Measurements from ENCODE around the gene TKFC.
A peak's percentile ranks its signal among the peaks of the same experiment; 100 is the strongest.

The TKFC gene

DNA sequence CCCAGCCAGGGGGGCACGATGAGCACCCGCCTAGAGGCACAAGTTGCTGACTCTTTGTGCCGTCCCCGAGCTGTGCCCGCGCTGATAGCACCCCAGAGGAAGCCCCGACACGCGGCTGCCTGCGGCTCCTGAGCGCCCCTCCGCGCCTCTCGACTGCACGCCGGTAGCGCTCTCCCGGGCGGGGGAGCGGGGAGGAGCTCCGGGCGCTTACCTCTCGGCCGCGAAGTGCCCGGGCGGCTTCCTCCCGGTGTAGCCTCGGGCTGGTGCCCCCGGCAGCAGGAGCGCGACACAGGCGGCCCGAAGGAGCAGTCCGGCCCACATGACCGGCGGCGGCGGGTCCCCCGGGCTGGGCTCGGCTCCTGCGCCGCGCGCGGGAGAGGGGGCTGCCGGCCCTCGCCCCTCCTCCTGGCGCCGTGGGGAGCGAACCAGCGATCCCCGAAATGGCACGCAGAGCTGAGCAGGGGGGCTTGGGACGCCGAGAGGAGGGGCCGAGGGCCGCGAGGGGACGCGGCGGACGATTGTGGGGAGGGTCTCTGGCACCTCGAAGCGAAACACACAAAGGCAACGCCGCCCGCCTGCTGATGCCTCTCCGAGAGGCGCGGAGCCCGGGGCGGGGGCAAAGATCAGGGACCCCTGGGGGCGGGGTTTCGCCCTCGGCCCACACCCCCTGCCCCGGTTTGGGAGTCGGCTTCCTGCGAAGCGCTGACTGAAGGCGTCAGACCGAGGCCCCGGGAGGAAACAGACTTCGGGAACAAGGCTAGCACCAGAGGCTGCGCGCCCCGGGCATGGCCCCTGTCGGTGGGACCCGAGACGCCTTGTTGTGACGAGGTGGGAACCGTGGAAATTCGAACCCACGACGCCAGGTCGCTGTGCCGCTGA, 38.1 kb upstream of the TKFC start, which contains the start of gene VWCE:
TSS of gene VWCE (minus strand) at position 600 of the 879 bp plus-strand sequence. CDS start at position 321, 279 bp downstream.
- Histone ChIP-seq H3K9me3 (ENCODE audit: control insufficient read depth, low read length) (no peaks in the 10 kb centered on the region), H3K18ac (ENCODE audit: low read depth in 1 of 2, low read length in 2 of 2) (peak within 1 kb of the TSS; percentile 72 to 89), H3K4ac (ENCODE audit: low read depth in 1 of 2, low read length in 2 of 2) (peak within 1 kb of the TSS; percentile 19 to 65), H2BK5ac (ENCODE audit: low read depth, low read length, poor library complexity, severe bottlenecking) (no peak within 1 kb of the TSS), H3K9ac (ENCODE audit: low read length) (peak within 1 kb of the TSS; percentile 97), H2AFZ (ENCODE audit: low read depth, low read length) (peak within 1 kb of the TSS; percentile 36), H3K36me3 (ENCODE audit: control insufficient read depth in 1 of 2, insufficient read depth in 2 of 2, low read depth in 1 of 2, low read length in 2 of 2) (peaks cover 23 to 34% of the 10 kb centered on the region in 2 experiments), H3K27ac (ENCODE audit: low read length, poor library complexity, severe bottlenecking) (peak within 1 kb of the TSS; percentile 13), H3K4me2 (ENCODE audit: low read length, poor library complexity, severe bottlenecking) (peak within 1 kb of the TSS; percentile 98), H3K4me3 (ENCODE audit: insufficient read depth in 1 of 2, low read depth in 1 of 2, low read length in 2 of 2) (peak within 1 kb of the TSS; percentile 53 to 87), H3K23ac (ENCODE audit: low read length in 2 of 2) (peak within 1 kb of the TSS in 1 of 2 experiments; percentile 95), H4K91ac (ENCODE audit: low read length) (peak within 1 kb of the TSS; percentile 57), H3K14ac (ENCODE audit: low read length in 2 of 2) (peak within 1 kb of the TSS in 1 of 2 experiments; percentile 26), H2BK12ac (ENCODE audit: low read length in 2 of 2) (peak within 1 kb of the TSS; percentile 21 to 45), H2AK5ac (ENCODE audit: low read length, severe bottlenecking) (no peak within 1 kb of the TSS), H2BK15ac (ENCODE audit: low read depth, poor library complexity, severe bottlenecking) (peak within 1 kb of the TSS; percentile 68), H3K4me1 (ENCODE audit: control insufficient read depth, insufficient read depth, low read depth, low read length) (peaks cover 31% of the 10 kb centered on the region), H3K27me3 (ENCODE audit: control insufficient read depth in 1 of 2, insufficient read depth in 1 of 2, low read length in 2 of 2) (peaks cover 0 to 6% of the 10 kb centered on the region in 2 experiments), H4K8ac (ENCODE audit: low read length) (peak within 1 kb of the TSS; percentile 73), H2BK120ac (ENCODE audit: low read depth, low read length) (peak within 1 kb of the TSS; percentile 12), H3K79me1 (replicated peaks; ENCODE audit: low read length, poor library complexity, severe bottlenecking) (peaks cover 5% of the 10 kb centered on the region)
- peak; percentile 57 for DNase-seq
- WGBS = 2% methylated on average over 92 of the region's 97 CpGs

DNA sequence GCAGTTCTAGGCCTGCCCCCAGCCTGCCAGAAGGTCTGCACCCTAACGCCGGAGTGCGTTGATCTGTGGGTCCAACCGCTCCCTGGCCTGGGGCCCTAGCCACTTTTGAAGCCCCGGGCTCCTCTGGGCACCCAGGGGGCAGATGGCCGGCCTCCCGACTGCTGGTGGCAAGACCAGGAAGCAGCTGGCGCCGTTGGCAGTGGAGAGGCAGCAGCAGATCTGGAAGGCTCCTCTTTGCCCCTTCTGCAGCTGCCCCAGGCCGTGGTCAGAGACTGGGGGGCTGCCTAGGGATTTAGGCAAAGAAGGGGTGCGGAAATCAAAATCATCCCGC, 37.5 kb upstream of the TKFC start:
- Histone ChIP-seq H3K9me3 (ENCODE audit: control insufficient read depth, low read length) (no peaks in the 10 kb centered on the region), H3K14ac (ENCODE audit: low read length in 2 of 2) (no peak overlapping the region), H2BK15ac (ENCODE audit: low read depth, poor library complexity, severe bottlenecking) (no peak overlapping the region), H3K36me3 (ENCODE audit: control insufficient read depth in 1 of 2, insufficient read depth in 2 of 2, low read depth in 1 of 2, low read length in 2 of 2) (peaks cover 28 to 36% of the 10 kb centered on the region in 2 experiments), H4K8ac (ENCODE audit: low read length) (peak overlapping the region; percentile 10), H2BK5ac (ENCODE audit: low read depth, low read length, poor library complexity, severe bottlenecking) (no peak overlapping the region), H3K23ac (ENCODE audit: low read length in 2 of 2) (no peak overlapping the region), H3K4me2 (ENCODE audit: low read length, poor library complexity, severe bottlenecking) (peak overlapping the region; percentile 98), H3K79me1 (replicated peaks; ENCODE audit: low read length, poor library complexity, severe bottlenecking) (peaks cover 5% of the 10 kb centered on the region), H2AK5ac (ENCODE audit: low read length, severe bottlenecking) (no peak overlapping the region), H3K27ac (ENCODE audit: low read length, poor library complexity, severe bottlenecking) (peak overlapping the region; percentile 13), H2BK12ac (ENCODE audit: low read length in 2 of 2) (peak overlapping the region; percentile 21), H3K4me3 (ENCODE audit: insufficient read depth in 1 of 2, low read depth in 1 of 2, low read length in 2 of 2) (peak overlapping the region; percentile 53 to 87), H3K4me1 (ENCODE audit: control insufficient read depth, insufficient read depth, low read depth, low read length) (peaks cover 31% of the 10 kb centered on the region), H4K91ac (ENCODE audit: low read length) (no peak overlapping the region), H3K27me3 (ENCODE audit: control insufficient read depth in 1 of 2, insufficient read depth in 1 of 2, low read length in 2 of 2) (peaks cover 0 to 6% of the 10 kb centered on the region in 2 experiments), H3K18ac (ENCODE audit: low read depth in 1 of 2, low read length in 2 of 2) (peak overlapping the region; percentile 72 to 89), H2AFZ (ENCODE audit: low read depth, low read length) (no peak overlapping the region), H3K4ac (ENCODE audit: low read depth in 1 of 2, low read length in 2 of 2) (peak overlapping the region in 1 of 2 experiments; percentile 19), H2BK120ac (ENCODE audit: low read depth, low read length) (peak overlapping the region; percentile 12), H3K9ac (ENCODE audit: low read length) (peak overlapping the region; percentile 97)
- 63% methylated on average over 12 of the region's 12 CpGs for WGBS
- DNase-seq = no peak

DNA sequence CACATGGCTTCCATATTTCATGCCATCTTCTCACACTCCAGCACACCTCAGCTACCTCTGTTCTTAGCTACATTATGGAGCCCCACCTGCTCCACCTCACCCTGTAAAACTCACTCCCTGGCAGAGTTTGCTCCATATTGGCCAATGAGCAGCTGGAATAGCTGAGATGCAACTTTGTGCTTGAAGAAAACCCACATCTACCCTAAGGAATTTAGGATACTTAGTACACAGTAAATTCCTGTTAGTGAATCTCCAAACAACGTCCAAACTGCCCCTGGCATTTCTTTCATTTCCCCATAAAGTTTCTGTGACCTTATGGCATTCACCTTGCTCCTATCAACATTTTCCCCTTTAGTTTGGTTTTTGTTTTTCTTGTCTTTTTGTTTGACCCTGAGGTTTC, 35.7 kb upstream of the TKFC start:
- Histone ChIP-seq H2BK5ac (ENCODE audit: low read depth, low read length, poor library complexity, severe bottlenecking) (no peak overlapping the region), H2AFZ (ENCODE audit: low read depth, low read length) (no peak overlapping the region), H3K4ac (ENCODE audit: low read depth in 1 of 2, low read length in 2 of 2) (peak overlapping the region in 1 of 2 experiments; percentile 59), H3K27ac (ENCODE audit: low read length, poor library complexity, severe bottlenecking) (peak overlapping the region; percentile 83), H3K4me2 (ENCODE audit: low read length, poor library complexity, severe bottlenecking) (no peak overlapping the region), H2BK120ac (ENCODE audit: low read depth, low read length) (no peak overlapping the region), H3K23ac (ENCODE audit: low read length in 2 of 2) (no peak overlapping the region), H3K9ac (ENCODE audit: low read length) (peak overlapping the region; percentile 80), H3K4me3 (ENCODE audit: insufficient read depth in 1 of 2, low read depth in 1 of 2, low read length in 2 of 2) (peak overlapping the region in 1 of 2 experiments; percentile 48), H3K4me1 (ENCODE audit: control insufficient read depth, insufficient read depth, low read depth, low read length) (peaks cover 31% of the 10 kb centered on the region), H4K8ac (ENCODE audit: low read length) (no peak overlapping the region), H2BK12ac (ENCODE audit: low read length in 2 of 2) (peak overlapping the region in 1 of 2 experiments; percentile 81), H2BK15ac (ENCODE audit: low read depth, poor library complexity, severe bottlenecking) (no peak overlapping the region), H3K9me3 (ENCODE audit: control insufficient read depth, low read length) (no peaks in the 10 kb centered on the region), H2AK5ac (ENCODE audit: low read length, severe bottlenecking) (peak overlapping the region; percentile 67), H4K91ac (ENCODE audit: low read length) (peak overlapping the region; percentile 40), H3K79me1 (replicated peaks; ENCODE audit: low read length, poor library complexity, severe bottlenecking) (peaks cover 7% of the 10 kb centered on the region), H3K36me3 (ENCODE audit: control insufficient read depth in 1 of 2, insufficient read depth in 2 of 2, low read depth in 1 of 2, low read length in 2 of 2) (peaks cover 38 to 41% of the 10 kb centered on the region in 2 experiments), H3K18ac (ENCODE audit: low read depth in 1 of 2, low read length in 2 of 2) (no peak overlapping the region), H3K27me3 (ENCODE audit: control insufficient read depth in 1 of 2, insufficient read depth in 1 of 2, low read length in 2 of 2) (peaks cover 0 to 6% of the 10 kb centered on the region in 2 experiments), H3K14ac (ENCODE audit: low read length in 2 of 2) (no peak overlapping the region)
- 78% methylated on average over 1 of the region's 1 CpG for WGBS
- peak; percentile 9 for DNase-seq

DNA sequence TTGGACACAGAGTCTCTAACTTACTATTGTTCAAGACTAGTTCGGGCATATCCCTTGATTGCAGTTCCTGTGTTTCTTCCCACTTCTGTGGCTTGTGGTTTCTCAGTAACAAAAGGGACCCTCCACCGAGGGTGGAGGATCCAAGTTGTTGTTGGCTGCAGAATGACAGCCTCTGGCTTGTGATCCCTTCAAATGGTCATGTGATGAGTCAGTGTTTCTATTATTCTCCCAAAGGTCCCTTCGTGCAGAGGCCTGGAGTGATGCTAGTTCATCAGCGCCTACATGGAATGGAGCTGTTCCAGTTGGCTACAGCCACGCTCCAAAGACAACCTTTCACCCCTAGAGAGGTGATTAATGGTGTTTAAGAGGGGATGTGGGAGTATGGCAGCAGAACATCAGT, 35.3 kb upstream of the TKFC start:
- H3K79me1 ChIP-seq (replicated peaks; ENCODE audit: low read length, poor library complexity, severe bottlenecking) = peaks cover 8% of the 10 kb centered on the region
- no peak overlapping the region for H4K91ac ChIP-seq (ENCODE audit: low read length)
- H3K4me1 ChIP-seq (ENCODE audit: control insufficient read depth, insufficient read depth, low read depth, low read length) = peaks cover 31% of the 10 kb centered on the region
- H3K4me3 ChIP-seq (ENCODE audit: insufficient read depth in 1 of 2, low read depth in 1 of 2, low read length in 2 of 2) = peak overlapping the region in 1 of 2 experiments; percentile 48
- no peak overlapping the region for H3K23ac ChIP-seq (ENCODE audit: low read length in 2 of 2)
- no peak overlapping the region for H2BK120ac ChIP-seq (ENCODE audit: low read depth, low read length)
- no peak overlapping the region for H3K14ac ChIP-seq (ENCODE audit: low read length in 2 of 2)
- H3K9me3 ChIP-seq (ENCODE audit: control insufficient read depth, low read length) = no peaks in the 10 kb centered on the region
- H3K36me3 ChIP-seq (ENCODE audit: control insufficient read depth in 1 of 2, insufficient read depth in 2 of 2, low read depth in 1 of 2, low read length in 2 of 2) = peaks cover 42 to 45% of the 10 kb centered on the region in 2 experiments
- H3K9ac ChIP-seq (ENCODE audit: low read length) = peak overlapping the region; percentile 80
- H2BK12ac ChIP-seq (ENCODE audit: low read length in 2 of 2) = no peak overlapping the region
- peak overlapping the region; percentile 83 for H3K27ac ChIP-seq (ENCODE audit: low read length, poor library complexity, severe bottlenecking)
- peaks cover 0 to 6% of the 10 kb centered on the region in 2 experiments for H3K27me3 ChIP-seq (ENCODE audit: control insufficient read depth in 1 of 2, insufficient read depth in 1 of 2, low read length in 2 of 2)
- peak; percentile 73 for DNase-seq
- H3K18ac ChIP-seq (ENCODE audit: low read depth in 1 of 2, low read length in 2 of 2) = no peak overlapping the region
- 48% methylated on average over 5 of the region's 5 CpGs for WGBS
- H3K4me2 ChIP-seq (ENCODE audit: low read length, poor library complexity, severe bottlenecking) = no peak overlapping the region
- H2BK15ac ChIP-seq (ENCODE audit: low read depth, poor library complexity, severe bottlenecking) = no peak overlapping the region
- no peak overlapping the region for H2AFZ ChIP-seq (ENCODE audit: low read depth, low read length)
- no peak overlapping the region for H3K4ac ChIP-seq (ENCODE audit: low read depth in 1 of 2, low read length in 2 of 2)
- no peak overlapping the region for H4K8ac ChIP-seq (ENCODE audit: low read length)
- no peak overlapping the region for H2BK5ac ChIP-seq (ENCODE audit: low read depth, low read length, poor library complexity, severe bottlenecking)
- H2AK5ac ChIP-seq (ENCODE audit: low read length, severe bottlenecking) = no peak overlapping the region

Measured in mesenchymal stem cell (in vitro differentiated cells and primary cell).